ENCODE data around the gene MNAT1.

Gene MNAT1

DNA sequence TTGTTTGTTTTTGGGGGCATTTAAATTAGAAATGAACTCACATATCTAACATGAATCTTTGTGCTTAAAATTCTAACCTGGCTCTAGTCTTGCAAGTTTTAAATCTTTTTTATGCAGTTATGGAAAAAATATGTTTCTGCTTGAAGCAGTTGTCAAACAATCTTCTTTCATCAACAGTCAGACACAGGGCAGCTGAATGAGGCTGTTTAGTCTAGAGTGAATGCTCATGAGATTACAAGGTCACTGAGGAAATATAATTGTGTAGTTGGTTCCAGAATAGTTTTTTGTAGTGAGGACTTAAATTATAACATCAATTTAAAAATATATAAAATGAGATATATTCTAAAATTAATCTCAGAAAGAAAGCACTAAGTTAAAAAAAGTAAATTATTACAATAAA is 169.8 kb downstream of the MNAT1 start:
- DNase-seq = no peak

GRCh38 chr14:60905923-60906322 is 171.4 kb downstream of the MNAT1 start:
- no peak for DNase-seq

DNA sequence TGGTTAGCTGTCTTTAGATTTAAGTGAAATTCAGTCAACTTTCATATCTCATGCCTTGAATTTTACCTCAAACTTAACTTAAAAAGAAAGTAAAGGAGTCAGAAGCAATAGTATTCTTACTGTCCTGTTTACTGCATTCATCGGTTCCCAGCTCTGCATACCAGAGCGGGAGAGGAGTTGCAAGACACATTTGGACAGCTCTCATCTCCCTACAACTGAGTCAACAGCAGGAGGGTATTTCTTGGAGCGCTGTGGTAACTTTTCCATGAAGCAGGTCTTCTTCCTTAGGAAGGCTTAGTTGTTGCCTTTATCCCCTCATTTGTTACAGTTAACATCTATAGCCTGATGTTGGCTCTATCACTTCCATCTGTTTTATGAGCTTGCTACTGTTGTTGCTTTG is 181.2 kb downstream of the MNAT1 start:
- no peak for DNase-seq

DNA sequence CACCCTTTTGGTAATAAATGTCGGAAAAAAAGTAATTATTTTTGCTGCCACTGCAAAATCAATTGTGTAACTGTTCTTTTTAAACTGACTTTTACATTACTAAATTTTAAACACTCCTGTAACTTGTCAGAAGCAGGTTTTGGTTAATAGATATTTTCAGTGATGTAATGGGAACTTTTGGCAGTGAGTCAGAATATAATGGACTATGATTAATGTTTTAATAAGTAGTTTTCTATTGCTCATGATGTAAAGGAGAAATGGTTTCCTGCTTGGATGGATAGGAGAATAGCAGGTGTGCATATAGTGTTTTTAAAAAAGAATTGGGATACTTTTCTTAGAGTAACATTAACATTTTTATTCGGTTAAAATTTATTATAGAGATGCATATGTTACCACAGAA is 187.5 kb downstream of the MNAT1 start:
- no peak for DNase-seq

- DNase-seq = no peak
Observed at GRCh38 chr14:60925286-60925685, 190.7 kb downstream of the MNAT1 start.

- DNase-seq = no peak
Observed at GRCh38 chr14:60926002-60926401, 191.4 kb downstream of the MNAT1 start.

- peak; percentile 58 for DNase-seq
Observed at GRCh38 chr14:60931218-60931617, 196.7 kb downstream of the MNAT1 start.

DNA sequence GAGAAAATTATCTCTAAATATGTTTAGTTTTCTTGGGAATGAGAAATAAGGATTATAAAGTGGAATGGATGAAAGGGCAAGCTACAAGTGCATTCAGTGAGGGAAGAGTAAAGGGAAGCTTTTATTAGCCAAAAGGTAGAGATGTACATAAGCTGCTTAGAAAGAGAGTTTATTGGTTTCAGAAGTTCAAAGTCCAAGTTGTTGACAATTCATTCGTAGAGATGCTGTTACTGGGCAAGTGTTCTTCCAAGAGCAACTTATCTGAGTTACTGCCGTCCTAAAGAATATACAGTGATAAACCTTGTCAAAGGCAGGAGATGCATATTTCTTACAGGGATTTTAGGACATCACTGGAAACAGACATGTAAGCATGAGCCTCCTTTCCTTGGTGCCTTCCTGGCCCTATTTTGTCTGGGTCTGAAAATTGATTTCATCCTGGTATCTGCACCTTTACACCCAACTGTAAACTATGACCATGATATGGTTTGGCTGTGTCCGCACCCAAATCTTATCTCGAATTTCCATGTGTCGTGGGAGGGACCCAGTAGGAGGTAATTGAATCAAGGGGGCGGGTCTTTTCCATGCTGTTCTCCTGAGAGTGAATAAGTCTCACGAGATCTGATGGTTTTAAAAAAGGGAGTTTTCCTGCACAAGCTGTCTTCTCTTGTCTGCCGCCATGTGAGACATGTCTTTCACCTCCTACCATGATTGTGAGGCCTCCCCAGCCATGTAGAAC is 199.5 kb downstream of the MNAT1 start:
- no peak for DNase-seq

- DNase-seq = no peak
Observed at GRCh38 chr14:60935319-60935718, 200.8 kb downstream of the MNAT1 start.

DNA sequence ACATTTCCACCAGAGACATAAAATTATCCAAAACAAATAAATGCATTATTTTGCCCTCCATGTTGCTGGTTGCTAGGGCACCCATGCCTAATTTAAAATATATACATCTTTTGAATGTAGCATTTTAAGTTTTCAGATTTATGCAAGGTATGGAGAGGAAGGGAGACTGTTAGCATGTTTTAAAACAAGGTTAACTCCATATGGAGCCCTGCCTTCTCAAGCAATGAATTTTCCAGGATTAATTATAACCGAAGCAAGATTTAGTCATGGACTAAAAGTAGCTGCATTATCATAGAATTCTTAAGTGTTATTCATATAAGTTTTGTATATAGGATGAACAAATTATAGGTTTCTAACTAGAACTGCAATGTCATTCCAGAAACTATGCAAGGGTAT is 209.1 kb downstream of the MNAT1 start:
- DNase-seq = no peak

DNA sequence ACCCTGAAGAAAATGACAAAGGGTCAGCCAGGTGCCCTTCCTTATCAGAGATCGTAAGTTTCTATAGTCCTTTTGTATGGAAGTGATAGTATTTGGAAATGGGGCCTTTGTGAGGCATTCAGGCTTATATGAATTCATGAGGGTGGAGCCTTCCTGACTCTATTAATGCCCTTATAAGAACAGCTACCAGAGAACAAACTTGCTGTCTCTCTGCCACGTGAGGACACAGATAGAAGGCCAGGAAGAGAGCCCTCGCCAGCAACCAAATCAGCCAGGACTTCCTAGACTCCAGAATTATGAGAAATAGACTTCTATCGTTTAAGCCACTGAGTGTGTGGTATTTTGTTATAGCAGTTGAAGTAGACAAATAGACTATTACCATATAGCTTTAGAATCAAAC is 209.6 kb downstream of the MNAT1 start:
- DNase-seq = no peak

DNA sequence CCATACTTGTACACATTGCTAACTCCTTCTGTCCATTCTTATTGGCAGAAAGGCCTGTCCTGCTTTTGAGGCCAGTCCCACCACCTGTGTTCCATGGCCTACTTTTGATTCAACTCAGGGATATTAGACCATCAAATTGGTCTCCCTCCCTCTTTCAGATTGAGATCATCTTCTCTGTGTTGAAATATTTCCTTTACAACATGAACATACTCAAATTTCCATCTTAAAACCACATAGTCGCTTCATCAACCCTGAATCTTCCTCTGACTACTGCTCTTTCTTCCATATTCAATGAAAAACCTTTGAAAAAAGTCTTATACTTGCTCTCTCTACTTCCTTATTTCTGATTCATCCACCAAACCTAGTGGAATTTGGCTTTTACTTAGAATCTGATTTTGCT is 211.4 kb downstream of the MNAT1 start:
- no peak for DNase-seq

DNA sequence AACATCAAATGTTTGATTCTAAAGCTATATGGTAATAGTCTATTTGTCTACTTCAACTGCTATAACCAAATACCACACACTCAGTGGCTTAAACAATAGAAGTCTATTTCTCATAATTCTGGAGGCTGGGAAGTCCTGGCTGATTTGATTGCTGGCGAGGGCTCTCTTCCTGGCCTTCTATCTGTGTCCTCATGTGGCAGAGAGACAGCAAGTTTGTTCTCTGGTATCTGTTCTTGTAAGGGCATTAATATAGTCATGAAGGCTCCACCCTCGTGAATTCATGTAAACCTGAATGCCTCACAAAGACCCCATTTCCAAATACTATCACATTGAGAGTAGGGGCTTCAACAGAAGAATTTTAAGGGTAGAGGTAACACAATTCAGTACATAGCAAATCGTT is 212.2 kb downstream of the MNAT1 start:
- no peak for DNase-seq

- no peak for DNase-seq
Observed at GRCh38 chr14:60951776-60952435, 217.3 kb downstream of the MNAT1 start.

DNA sequence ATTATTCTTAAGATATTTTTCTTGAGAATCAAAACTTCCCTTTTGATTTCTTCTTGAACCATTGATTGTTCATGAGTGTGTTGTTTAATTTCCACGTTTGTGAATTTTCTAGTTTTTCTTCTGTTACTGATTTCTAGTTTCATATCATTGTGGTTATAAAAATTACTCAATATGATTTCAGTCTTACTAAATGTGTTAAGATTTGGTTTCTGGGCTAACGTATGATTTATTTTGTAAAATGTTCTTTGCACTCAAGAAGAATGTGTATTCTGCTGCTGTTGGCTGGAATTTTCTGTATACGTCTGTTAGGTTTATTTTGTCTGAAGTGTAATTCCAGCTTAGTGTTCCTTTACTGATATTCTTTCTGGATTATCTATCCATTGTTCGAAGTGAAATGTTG is 221.6 kb downstream of the MNAT1 start:
- DNase-seq = no peak

DNA sequence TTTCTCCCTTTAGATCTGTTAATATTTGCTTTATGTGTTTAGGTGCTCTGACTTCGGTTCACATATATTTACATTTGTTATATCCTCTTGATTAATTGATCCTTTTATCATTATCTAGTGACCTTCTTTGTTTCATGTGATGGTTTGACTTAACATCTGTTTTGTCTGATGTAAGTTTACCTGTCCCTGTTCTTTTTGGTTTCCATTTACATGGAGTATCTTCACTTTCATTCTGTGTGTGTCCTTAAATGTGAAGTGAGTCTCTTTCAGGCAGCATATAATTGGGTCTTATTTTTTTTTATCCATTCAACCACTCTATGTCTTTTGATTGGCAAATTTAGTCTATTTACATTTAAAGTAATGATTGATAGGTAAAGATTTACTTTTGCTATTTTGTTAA is 222.1 kb downstream of the MNAT1 start:
- no peak for DNase-seq

DNA sequence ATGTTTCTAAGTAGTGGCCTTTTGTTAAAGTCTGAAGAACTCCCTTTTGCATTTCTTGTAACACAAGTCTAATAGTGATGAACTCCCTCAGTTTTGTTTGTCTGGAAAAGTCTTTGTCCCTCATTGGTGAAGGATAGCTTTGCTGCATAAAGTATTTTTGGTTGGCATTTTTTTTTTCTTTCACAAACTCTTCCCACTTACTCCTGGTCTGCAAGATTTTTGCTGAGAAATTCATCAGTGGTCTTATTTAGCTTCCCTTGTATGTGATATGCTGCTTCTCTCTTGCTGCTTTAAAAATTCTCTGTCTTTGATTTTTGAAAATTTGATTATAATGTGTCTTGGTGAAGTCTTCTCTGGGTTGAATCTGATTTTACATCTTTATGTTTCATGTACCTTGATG is 223.6 kb downstream of the MNAT1 start:
- DNase-seq = no peak

GRCh38 chr14:60963761-60964160 is 229.2 kb downstream of the MNAT1 start:
- DNase-seq = no peak

DNA sequence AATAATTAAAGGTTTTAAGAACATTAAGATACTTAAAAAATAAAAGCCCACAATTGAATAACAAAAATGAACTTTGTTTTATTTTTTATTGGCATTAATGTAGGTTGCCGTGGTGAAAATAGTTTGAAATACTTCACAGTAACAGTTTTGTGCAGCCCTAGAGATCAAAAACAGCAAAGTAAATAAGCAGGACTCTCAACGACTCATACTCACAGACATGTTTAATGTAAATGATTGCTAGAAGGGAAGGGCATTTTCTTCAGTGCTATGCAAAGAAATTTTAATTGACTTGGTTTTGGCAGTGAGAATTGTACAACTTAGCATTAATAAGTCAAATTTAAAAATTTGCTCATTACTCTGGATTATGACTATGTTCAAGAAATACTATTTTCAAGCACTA is 230.3 kb downstream of the MNAT1 start:
- no peak for DNase-seq

DNA sequence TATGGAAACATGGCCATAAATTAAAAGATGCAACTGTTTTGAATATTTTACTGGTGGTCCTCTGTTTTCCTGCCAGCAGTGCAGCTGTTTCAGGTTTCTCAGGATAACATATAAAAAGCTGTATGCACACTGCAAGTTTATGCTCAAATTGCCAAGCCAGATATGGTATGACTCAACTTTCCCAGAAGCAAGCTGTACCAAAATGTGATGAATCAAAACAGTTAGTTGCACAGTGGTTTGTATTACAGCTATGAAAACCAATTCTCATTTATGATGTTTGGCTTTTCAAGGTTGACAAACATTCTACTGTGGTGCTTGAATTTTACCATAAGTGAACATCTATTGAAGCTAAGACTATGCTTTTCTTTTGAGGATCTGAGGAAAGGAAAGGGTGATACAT is 230.8 kb downstream of the MNAT1 start:
- DNase-seq = no peak

DNA sequence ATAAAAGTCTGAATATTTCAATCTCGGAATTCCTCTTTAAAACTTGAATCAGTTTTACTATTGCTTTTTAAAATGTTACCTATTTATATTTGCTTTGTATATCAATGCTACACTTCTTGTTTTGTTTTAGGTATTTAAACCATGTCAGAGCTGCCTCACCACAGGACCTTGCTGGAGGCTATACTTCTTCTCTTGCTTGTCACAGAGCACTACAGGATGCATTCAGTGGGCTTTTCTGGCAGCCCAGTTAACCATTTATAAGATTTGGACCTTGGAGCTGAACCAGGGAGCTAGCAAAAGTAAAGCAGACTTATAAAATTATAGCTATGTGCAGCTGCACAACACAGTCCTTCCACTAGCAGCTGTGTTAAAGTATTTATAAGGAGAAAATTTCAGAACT is 233.5 kb downstream of the MNAT1 start:
- DNase-seq = no peak

DNA sequence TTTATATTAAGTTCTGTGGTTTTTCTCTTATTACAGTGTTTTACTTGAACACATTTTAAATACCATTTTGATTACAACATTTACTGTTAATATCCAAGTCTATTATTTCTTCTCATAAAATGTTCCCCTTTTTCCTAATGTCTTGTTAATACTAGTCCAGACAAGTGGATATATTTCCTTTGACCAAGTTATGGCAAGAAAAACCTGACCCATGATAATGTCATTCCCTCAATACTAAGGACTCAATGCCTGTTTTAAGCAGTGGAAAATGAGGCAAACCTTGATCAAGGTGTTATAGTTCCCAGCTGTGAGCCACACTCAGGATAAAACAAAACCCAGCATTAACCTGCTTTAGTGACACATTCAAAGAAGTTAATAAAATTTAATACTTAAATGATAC is 234.1 kb downstream of the MNAT1 start:
- DNase-seq = no peak

DNA sequence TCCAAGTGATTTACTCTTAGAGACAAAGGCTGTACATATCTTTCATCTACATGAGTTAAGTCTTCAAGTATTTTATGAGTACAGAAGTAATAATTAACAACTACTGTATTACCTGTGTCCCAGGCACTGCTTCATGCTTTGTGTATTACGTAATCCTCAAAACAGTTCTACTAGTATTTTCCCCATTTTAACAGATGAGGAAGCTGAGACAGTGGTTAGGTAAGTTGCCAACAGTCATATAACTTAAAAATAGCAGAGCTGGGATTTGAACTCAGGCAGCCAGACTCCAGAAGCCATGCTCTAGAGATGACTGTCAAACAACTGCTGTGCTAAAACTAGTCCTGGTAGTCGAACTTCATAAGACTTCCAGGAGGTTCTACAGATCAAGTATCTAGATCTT is 235.6 kb downstream of the MNAT1 start:
- no peak for DNase-seq

DNA sequence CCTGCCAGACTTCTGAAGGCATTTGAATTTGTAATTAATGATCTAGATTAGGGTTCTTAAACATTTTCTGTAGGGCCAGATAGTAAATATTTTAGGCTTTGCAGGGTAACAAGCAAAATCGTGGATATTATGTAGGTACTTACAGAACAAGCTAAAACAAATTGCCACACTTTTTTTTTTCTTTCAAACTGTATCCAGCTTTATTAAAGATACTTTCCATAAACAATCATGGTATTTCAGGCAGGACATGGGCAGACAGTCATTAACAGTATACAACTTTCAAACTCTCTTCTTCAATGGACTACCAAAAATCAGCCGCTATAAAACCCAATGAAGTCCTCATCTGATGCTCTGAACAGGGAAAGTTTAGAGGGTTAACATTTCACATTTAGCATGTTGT is 236.7 kb downstream of the MNAT1 start:
- no peak for DNase-seq

DNA sequence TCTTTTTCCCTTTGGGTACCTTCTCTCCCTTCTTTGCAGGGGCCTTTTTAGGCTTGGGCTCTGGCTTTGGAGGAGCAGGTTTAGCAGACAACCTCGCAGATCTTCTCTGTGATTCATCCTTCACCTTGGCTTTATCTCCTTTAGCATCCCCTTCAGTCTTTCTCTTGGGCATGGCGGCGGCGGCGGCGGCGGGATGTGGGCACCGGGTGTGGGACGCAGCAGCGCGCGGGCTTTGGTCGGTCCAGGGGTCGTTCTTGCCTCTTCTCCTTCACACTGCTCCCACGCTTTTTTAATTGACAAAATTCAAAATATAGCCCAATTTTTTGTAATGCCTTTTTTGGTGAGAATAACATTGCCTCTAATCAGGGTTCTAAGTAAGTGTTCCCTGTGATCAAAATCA is 237.7 kb downstream of the MNAT1 start:
- DNase-seq = no peak
